ENCODE results near the gene SMARCA1. TPM values are rescaled to one million over a fixed set of nuclear protein-coding genes. Genes with fewer than 3 reads are reported as not detected.

Gene SMARCA1
- total and polyA plus RNA-seq, 2 of the 13 experiments (the other 11 are each of a cell fraction or from before 2014, with no cell fraction given): 97.7 to 145 TPM

DNA sequence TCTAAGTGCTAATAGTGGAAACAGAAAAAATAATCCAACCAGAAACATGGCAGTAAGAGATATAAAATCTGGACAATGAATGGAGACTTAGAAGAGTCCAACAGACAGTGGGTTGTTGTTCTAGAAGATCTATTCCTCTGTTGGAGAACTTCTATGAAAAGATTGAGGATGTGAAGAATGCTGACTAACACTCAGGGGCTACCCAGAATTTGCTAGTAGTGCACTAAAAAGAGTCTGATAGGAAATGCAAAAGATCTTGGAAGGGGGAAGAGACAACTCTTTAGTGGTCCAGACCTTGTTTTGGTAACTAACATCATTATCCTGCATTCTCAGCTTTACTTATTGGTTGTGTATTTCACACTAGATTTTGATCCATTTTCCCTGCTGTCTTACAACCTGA is 77.9 kb downstream of the SMARCA1 start:
- H3K27me3 ChIP-seq (ENCODE audit: control insufficient read depth in 1 of 2, insufficient read depth in 2 of 2, low read length in 2 of 2): no peaks in the 10 kb centered on the region
- peaks cover 2 to 20% of the 10 kb centered on the region in 2 experiments; a peak in 4 of 5 replicates for H3K36me3 ChIP-seq (replicated peaks in 1 of 2; ENCODE audit: control insufficient read depth in 1 of 2, insufficient read depth in 2 of 2, low read length in 2 of 2)
- H3K9me3 ChIP-seq (ENCODE audit: low read length): no peaks in the 10 kb centered on the region
- in situ Hi-C loops (cut with HindIII; ENCODE audit: extremely low pct_ligation_motif_present, low pct_unique_long_range_greater_than_20kb): no loop called here
- no peak overlapping the region for H3K27ac ChIP-seq (ENCODE audit: extremely low read length, insufficient read depth, low read length)
- no peak overlapping the region for H3K9ac ChIP-seq (ENCODE audit: insufficient read depth, low read depth, low read length)
- H3K79me2 ChIP-seq (ENCODE audit: insufficient read depth, low read length): no peaks in the 10 kb centered on the region
- H3K4me2 ChIP-seq (ENCODE audit: low read depth, low read length): no peak overlapping the region
- FAIRE-seq (no peak), DNase-seq (ENCODE audit: low spot score) (no peak), ATAC-seq (no peak)
- no TSS peak for BruUV-seq (replicated peaks)
- CTCF ChIA-PET (ENCODE audit: low intra/inter-chr PET ratio, low total read pairs): no interaction called here
- no peak overlapping the region for H2AFZ ChIP-seq (ENCODE audit: low read length)
- intact Hi-C loops (cut with micrococcal nuclease; ENCODE audit: unreplicated experiment): no loop called here
- H3K4me3 ChIP-seq (replicated peaks in 1 of 3; ENCODE audit: insufficient read depth in 1 of 3, low read depth in 2 of 3, low read length in 3 of 3): no peak overlapping the region
- POLR2A ChIA-PET: no interaction called here
- H4K20me1 ChIP-seq (ENCODE audit: insufficient read depth, low read length): peaks cover 4% of the 10 kb centered on the region; the same call in 1 of the 2 replicates
- 0 out of 2 replicates have a peak, but pooled peaks cover 7% of the 10 kb centered on the region for H3K4me1 ChIP-seq (ENCODE audit: insufficient read depth, low read length)
- TF ChIP-seq RARG (CRISPR knock-in tag; IDR thresholded peaks at IDR 0.05; ENCODE audit: low read depth) (no peak), POLR2G (IDR thresholded peaks at IDR 0.05; ENCODE audit: low read depth, low read length) (no peak), ZNF354B (CRISPR knock-in tag; IDR thresholded peaks at IDR 0.05) (no peak), MLLT10 (CRISPR knock-in tag; IDR thresholded peaks at IDR 0.05) (no peak), ZNF232 (CRISPR knock-in tag; IDR thresholded peaks at IDR 0.05; ENCODE audit: borderline replicate concordance) (no peak), BHLHE40 (IDR thresholded peaks at IDR 0.05; ENCODE audit: low read length) (no peak), ERF (CRISPR knock-in tag; IDR thresholded peaks at IDR 0.05) (no peak), ZBTB21 (CRISPR knock-in tag; IDR thresholded peaks at IDR 0.05) (no peak), ZNF607 (CRISPR knock-in tag; IDR thresholded peaks at IDR 0.05; ENCODE audit: borderline replicate concordance) (no peak), ZNF850 (CRISPR knock-in tag; conservative IDR thresholded peaks at IDR 0.05) (no peak), NFRKB (IDR thresholded peaks at IDR 0.05) (no peak), NONO (IDR thresholded peaks at IDR 0.05) (no peak), NONO (CRISPR knock-in tag; conservative IDR thresholded peaks at IDR 0.05) (no peak), HOXD1 (CRISPR knock-in tag; IDR thresholded peaks at IDR 0.05) (no peak), THAP11 (CRISPR knock-in tag; IDR thresholded peaks at IDR 0.05) (no peak), NFIB (CRISPR knock-in tag; IDR thresholded peaks at IDR 0.05; ENCODE audit: borderline replicate concordance) (no peak), HIVEP1 (CRISPR knock-in tag; IDR thresholded peaks at IDR 0.05) (no peak)
- TF ChIP-seq, protein P1, sequence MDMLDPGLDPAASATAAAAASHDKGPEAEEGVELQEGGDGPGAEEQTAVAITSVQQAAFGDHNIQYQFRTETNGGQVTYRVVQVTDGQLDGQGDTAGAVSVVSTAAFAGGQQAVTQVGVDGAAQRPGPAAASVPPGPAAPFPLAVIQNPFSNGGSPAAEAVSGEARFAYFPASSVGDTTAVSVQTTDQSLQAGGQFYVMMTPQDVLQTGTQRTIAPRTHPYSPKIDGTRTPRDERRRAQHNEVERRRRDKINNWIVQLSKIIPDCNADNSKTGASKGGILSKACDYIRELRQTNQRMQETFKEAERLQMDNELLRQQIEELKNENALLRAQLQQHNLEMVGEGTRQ (IDR thresholded peaks at IDR 0.05; ENCODE audit: low read depth, low read length): no peak
- TF ChIP-seq, protein P1 (CRISPR knock-in tag; IDR thresholded peaks at IDR 0.05; ENCODE audit: borderline replicate concordance): no peak
- TF ChIP-seq, protein P2, sequence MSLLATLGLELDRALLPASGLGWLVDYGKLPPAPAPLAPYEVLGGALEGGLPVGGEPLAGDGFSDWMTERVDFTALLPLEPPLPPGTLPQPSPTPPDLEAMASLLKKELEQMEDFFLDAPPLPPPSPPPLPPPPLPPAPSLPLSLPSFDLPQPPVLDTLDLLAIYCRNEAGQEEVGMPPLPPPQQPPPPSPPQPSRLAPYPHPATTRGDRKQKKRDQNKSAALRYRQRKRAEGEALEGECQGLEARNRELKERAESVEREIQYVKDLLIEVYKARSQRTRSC (CRISPR knock-in tag; IDR thresholded peaks at IDR 0.05; ENCODE audit: low read depth): no peak
- TF ChIP-seq, protein P3, sequence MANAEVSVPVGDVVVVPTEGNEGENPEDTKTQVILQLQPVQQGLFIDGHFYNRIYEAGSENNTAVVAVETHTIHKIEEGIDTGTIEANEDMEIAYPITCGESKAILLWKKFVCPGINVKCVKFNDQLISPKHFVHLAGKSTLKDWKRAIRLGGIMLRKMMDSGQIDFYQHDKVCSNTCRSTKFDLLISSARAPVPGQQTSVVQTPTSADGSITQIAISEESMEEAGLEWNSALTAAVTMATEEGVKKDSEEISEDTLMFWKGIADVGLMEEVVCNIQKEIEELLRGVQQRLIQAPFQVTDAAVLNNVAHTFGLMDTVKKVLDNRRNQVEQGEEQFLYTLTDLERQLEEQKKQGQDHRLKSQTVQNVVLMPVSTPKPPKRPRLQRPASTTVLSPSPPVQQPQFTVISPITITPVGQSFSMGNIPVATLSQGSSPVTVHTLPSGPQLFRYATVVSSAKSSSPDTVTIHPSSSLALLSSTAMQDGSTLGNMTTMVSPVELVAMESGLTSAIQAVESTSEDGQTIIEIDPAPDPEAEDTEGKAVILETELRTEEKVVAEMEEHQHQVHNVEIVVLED (CRISPR knock-in tag; IDR thresholded peaks at IDR 0.05; ENCODE audit: borderline replicate concordance): no peak
- TF ChIP-seq, protein P4, sequence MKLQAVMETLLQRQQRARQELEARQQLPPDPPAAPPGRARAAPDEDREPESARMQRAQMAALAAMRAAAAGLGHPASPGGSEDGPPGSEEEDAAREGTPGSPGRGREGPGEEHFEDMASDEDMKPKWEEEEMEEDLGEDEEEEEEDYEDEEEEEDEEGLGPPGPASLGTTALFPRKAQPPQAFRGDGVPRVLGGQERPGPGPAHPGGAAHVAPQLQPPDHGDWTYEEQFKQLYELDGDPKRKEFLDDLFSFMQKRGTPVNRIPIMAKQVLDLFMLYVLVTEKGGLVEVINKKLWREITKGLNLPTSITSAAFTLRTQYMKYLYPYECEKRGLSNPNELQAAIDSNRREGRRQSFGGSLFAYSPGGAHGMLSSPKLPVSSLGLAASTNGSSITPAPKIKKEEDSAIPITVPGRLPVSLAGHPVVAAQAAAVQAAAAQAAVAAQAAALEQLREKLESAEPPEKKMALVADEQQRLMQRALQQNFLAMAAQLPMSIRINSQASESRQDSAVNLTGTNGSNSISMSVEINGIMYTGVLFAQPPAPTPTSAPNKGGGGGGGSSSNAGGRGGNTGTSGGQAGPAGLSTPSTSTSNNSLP (IDR thresholded peaks at IDR 0.05; ENCODE audit: low read depth, low read length): no peak
